Esophagus muscularis mucosa (tissue), 4 donors: Measurements from ENCODE around the gene SLC24A4.

ENCODE experiments used
- EP300 ChIP-seq: sonication (generic); formaldehyde crosslinking; IDR thresholded peaks from one replicate; pipeline ENCODE4 v1.6.1; 2017; ENCODE audit warnings: antibody characterized with exemption
- POLR2A ChIP-seq: fragments of 450-650 bp; IDR thresholded peaks from one replicate; pipeline ENCODE4 v1.6.1; 2017; ENCODE audit warnings: antibody characterized with exemption, moderate library complexity, mild to moderate bottlenecking, low read depth
- TF ChIP-seq, protein P1 (sequence below), 3 experiments: fragments of 200-600 bp in 2 of 3; fragments of 450-650 bp in 1 of 3; sonication (generic) in 2 of 3; IDR thresholded peaks; one replicate each; pipeline ENCODE4 v1.5.1; 2017 to 2019; ENCODE audit warnings: antibody characterized with exemption in 3 of 3, mild to moderate bottlenecking in 2 of 3, moderate library complexity in 1 of 3

DNA sequence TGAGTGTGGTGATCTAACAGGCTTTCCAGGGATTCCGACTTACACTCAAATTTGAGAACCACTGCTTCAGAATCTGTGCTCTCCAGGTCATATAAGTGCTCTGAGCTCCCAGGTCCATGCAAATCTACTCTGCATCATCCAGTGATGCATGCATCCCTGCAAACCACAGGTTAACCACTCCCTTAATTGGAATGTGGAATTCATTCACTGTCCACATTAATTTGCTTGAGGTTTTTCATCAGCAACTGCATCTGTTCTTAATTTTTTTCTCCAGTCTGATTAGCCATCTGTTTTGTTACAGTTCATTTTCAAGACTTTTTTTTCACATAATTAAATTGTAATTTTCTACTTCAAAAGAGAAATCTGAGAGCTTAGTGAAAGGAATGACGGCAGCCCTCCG lies 147.2 kb downstream of the SLC24A4 start:
- TF ChIP-seq, protein P1, sequence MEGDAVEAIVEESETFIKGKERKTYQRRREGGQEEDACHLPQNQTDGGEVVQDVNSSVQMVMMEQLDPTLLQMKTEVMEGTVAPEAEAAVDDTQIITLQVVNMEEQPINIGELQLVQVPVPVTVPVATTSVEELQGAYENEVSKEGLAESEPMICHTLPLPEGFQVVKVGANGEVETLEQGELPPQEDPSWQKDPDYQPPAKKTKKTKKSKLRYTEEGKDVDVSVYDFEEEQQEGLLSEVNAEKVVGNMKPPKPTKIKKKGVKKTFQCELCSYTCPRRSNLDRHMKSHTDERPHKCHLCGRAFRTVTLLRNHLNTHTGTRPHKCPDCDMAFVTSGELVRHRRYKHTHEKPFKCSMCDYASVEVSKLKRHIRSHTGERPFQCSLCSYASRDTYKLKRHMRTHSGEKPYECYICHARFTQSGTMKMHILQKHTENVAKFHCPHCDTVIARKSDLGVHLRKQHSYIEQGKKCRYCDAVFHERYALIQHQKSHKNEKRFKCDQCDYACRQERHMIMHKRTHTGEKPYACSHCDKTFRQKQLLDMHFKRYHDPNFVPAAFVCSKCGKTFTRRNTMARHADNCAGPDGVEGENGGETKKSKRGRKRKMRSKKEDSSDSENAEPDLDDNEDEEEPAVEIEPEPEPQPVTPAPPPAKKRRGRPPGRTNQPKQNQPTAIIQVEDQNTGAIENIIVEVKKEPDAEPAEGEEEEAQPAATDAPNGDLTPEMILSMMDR (IDR thresholded peaks at IDR 0.05) = no peak
- no peak for TF ChIP-seq POLR2A
- TF ChIP-seq EP300 = no peak
